Parathyroid adenoma (tissue), 2 donors: ENCODE measurements around the gene RGS9BP.
"Not testable (repeated sequence)": the region's sequence is repeated elsewhere in the genome, so short reads cannot be mapped to it uniquely, and the experiment has no call there.

ENCODE experiments used
- H2AFZ ChIP-seq: fragments of 300-600 bp; sonication (generic); one replicate; pipeline ENCODE4 v1.7.0; 2017; ENCODE audit warnings: antibody characterized with exemption, mild to moderate bottlenecking
- H3K27ac ChIP-seq: fragments of 300-600 bp; sonication (generic); one replicate; pipeline ENCODE4 v1.7.0; 2017
- H3K27me3 ChIP-seq: fragments of 300-600 bp; sonication (generic); one replicate; pipeline ENCODE4 v1.7.0; 2017; ENCODE audit warnings: low read length; ENCODE audit not compliant: control insufficient read depth, insufficient read depth
- H3K36me3 ChIP-seq: fragments of 300-600 bp; sonication (generic); one replicate; pipeline ENCODE4 v1.7.0; 2017; ENCODE audit warnings: low read length; ENCODE audit not compliant: control insufficient read depth, insufficient read depth
- H3K4me1 ChIP-seq: fragments of 300-600 bp; sonication (generic); one replicate; pipeline ENCODE4 v1.7.0; 2017; ENCODE audit warnings: control low read depth
- H3K4me2 ChIP-seq: fragments of 300-600 bp; sonication (generic); one replicate; pipeline ENCODE4 v1.7.0; 2017; ENCODE audit warnings: low read length
- H3K4me3 ChIP-seq: fragments of 300-600 bp; sonication (generic); one replicate; pipeline ENCODE4 v1.7.0; 2017; ENCODE audit warnings: low read depth, low read length
- H3K79me2 ChIP-seq: fragments of 300-600 bp; sonication (generic); one replicate; pipeline ENCODE4 v1.7.0; 2017; ENCODE audit warnings: control low read depth
- H3K9ac ChIP-seq: fragments of 300-600 bp; sonication (generic); one replicate; pipeline ENCODE4 v1.7.0; 2017; ENCODE audit warnings: mild to moderate bottlenecking
- H3K9me3 ChIP-seq: fragments of 300-600 bp; sonication (generic); one replicate; pipeline ENCODE4 v1.7.0; 2017; ENCODE audit warnings: low read length; ENCODE audit not compliant: control insufficient read depth
- CTCF ChIP-seq: fragments of 300-600 bp; sonication (generic); IDR thresholded peaks from one replicate; pipeline ENCODE4 v1.7.0; 2017; ENCODE audit warnings: antibody characterized with exemption, mild to moderate bottlenecking
- donor health status: primary hyperparathyroidism.

The RGS9BP gene

GRCh38 chr19:32702010-32702409 is 26.4 kb downstream of the RGS9BP start:
- H3K4me3 ChIP-seq: no peak overlapping the region
- no peaks in the 10 kb centered on the region for H3K36me3 ChIP-seq
- H3K4me1 ChIP-seq: no peaks in the 10 kb centered on the region
- H3K9me3 ChIP-seq: no peaks in the 10 kb centered on the region
- H3K27me3 ChIP-seq: no peaks in the 10 kb centered on the region
- no peak overlapping the region for H3K27ac ChIP-seq
- no peak overlapping the region for H2AFZ ChIP-seq
- no peak overlapping the region for H3K4me2 ChIP-seq
- peaks cover 22% of the 10 kb centered on the region for H3K79me2 ChIP-seq
- no peak overlapping the region for H3K9ac ChIP-seq
- TF ChIP-seq CTCF: no peak

- H3K9ac ChIP-seq, H3K4me1 ChIP-seq, H3K27ac ChIP-seq, H3K4me2 ChIP-seq, H3K9me3 ChIP-seq, H3K36me3 ChIP-seq, H2AFZ ChIP-seq, H3K27me3 ChIP-seq, H3K4me3 ChIP-seq: not testable (repeated sequence)
- H3K79me2 ChIP-seq: peaks cover 21% of the 10 kb centered on the region
Measured at GRCh38 chr19:32704006-32704405, 28.4 kb downstream of the RGS9BP start.

GRCh38 chr19:32708457-32708856 is 32.8 kb downstream of the RGS9BP start:
- no peak overlapping the region for H3K4me2 ChIP-seq
- H3K27ac ChIP-seq: no peak overlapping the region
- peaks cover 11% of the 10 kb centered on the region for H3K79me2 ChIP-seq
- H3K4me3 ChIP-seq: no peak overlapping the region
- no peak for TF ChIP-seq CTCF
- H3K27me3 ChIP-seq: no peaks in the 10 kb centered on the region
- no peak overlapping the region for H3K9ac ChIP-seq
- H3K36me3 ChIP-seq: no peaks in the 10 kb centered on the region
- no peaks in the 10 kb centered on the region for H3K9me3 ChIP-seq
- no peaks in the 10 kb centered on the region for H3K4me1 ChIP-seq
- H2AFZ ChIP-seq: no peak overlapping the region

- H3K9me3 ChIP-seq: no peaks in the 10 kb centered on the region
- H3K36me3 ChIP-seq: no peaks in the 10 kb centered on the region
- H3K4me1 ChIP-seq: no peaks in the 10 kb centered on the region
- no peak overlapping the region for H3K4me2 ChIP-seq
- H3K27ac ChIP-seq: no peak overlapping the region
- no peak overlapping the region for H3K9ac ChIP-seq
- H3K4me3 ChIP-seq: no peak overlapping the region
- H3K79me2 ChIP-seq: peaks cover 7% of the 10 kb centered on the region
- TF ChIP-seq CTCF: no peak
- H2AFZ ChIP-seq: no peak overlapping the region
- no peaks in the 10 kb centered on the region for H3K27me3 ChIP-seq
Measured at GRCh38 chr19:32709032-32709431, 33.4 kb downstream of the RGS9BP start.

- no peak overlapping the region for H3K9ac ChIP-seq
- no peak for TF ChIP-seq CTCF
- H3K27me3 ChIP-seq: no peaks in the 10 kb centered on the region
- no peaks in the 10 kb centered on the region for H3K9me3 ChIP-seq
- H3K79me2 ChIP-seq: no peaks in the 10 kb centered on the region
- H3K36me3 ChIP-seq: no peaks in the 10 kb centered on the region
- H3K4me1 ChIP-seq: no peaks in the 10 kb centered on the region
- H3K4me3 ChIP-seq: no peak overlapping the region
- no peak overlapping the region for H3K27ac ChIP-seq
- no peak overlapping the region for H3K4me2 ChIP-seq
- H2AFZ ChIP-seq: no peak overlapping the region
Measured at GRCh38 chr19:32711747-32712146, 36.1 kb downstream of the RGS9BP start.

- not testable (repeated sequence) for H3K27me3 ChIP-seq, H2AFZ ChIP-seq, H3K79me2 ChIP-seq, H3K27ac ChIP-seq, H3K4me1 ChIP-seq, H3K9ac ChIP-seq, H3K4me2 ChIP-seq, H3K4me3 ChIP-seq, H3K36me3 ChIP-seq, H3K9me3 ChIP-seq
Measured at GRCh38 chr19:32716203-32716602, 40.6 kb downstream of the RGS9BP start.
